ENCODE measurements around the gene FCHSD1. TPM values are rescaled to one million over a fixed set of nuclear protein-coding genes. Genes with fewer than 3 reads are reported as not detected.
A peak's percentile ranks its signal among the peaks of the same experiment; 100 is the strongest.

FCHSD1 gene
- total RNA-seq, 6 donors from 2014 or later, result 10.2 to 106 (median 32.7) TPM

DNA sequence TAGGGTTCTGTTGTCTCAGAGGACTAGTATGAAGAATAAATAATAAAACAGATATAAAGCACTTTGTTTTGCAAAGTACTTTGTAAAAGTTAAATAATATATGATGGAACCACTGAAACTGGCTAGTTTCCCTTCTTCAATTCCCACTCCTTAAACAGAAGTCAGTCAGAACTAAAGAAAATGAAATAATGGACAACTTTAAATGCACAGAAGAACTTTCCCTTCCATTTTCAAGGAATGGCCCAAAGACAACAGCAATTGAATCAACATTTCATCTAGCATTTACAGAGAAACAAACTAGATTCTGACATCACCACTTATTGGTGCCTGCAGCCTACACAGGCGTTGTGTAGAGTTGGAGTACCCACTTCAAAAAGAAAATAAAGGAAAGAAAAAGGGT, 48.6 kb downstream of the FCHSD1 start:
- Histone ChIP-seq H3K4me1 (peaks cover 52 to 74% (median 60%) of the 10 kb centered on the region in 4 donors), H3K27ac (peak overlapping the region in 3 of 4 donors; percentile 71 to 87 (median 81)), H3K9me3 (no peaks in the 10 kb centered on the region), H3K27me3 (no peaks in the 10 kb centered on the region), H3K36me3 (no peaks in the 10 kb centered on the region), H3K4me3 (no peak overlapping the region)
- TF ChIP-seq POLR2AphosphoS5 (IDR thresholded peaks at IDR 0.05) (no peak), EP300 (IDR thresholded peaks at IDR 0.05) (no peak), POLR2A (IDR thresholded peaks at IDR 0.05) (no peak)
- TF ChIP-seq, protein P1, sequence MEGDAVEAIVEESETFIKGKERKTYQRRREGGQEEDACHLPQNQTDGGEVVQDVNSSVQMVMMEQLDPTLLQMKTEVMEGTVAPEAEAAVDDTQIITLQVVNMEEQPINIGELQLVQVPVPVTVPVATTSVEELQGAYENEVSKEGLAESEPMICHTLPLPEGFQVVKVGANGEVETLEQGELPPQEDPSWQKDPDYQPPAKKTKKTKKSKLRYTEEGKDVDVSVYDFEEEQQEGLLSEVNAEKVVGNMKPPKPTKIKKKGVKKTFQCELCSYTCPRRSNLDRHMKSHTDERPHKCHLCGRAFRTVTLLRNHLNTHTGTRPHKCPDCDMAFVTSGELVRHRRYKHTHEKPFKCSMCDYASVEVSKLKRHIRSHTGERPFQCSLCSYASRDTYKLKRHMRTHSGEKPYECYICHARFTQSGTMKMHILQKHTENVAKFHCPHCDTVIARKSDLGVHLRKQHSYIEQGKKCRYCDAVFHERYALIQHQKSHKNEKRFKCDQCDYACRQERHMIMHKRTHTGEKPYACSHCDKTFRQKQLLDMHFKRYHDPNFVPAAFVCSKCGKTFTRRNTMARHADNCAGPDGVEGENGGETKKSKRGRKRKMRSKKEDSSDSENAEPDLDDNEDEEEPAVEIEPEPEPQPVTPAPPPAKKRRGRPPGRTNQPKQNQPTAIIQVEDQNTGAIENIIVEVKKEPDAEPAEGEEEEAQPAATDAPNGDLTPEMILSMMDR (IDR thresholded peaks at IDR 0.05), result no peak
- DNase-seq, result no peak
- WGBS, 2 donors, result 58 to 65% methylated on average over 1 of the region's 1 CpG
- ATAC-seq (ENCODE audit: low FRiP score in 2 of 2), result no peak

DNA sequence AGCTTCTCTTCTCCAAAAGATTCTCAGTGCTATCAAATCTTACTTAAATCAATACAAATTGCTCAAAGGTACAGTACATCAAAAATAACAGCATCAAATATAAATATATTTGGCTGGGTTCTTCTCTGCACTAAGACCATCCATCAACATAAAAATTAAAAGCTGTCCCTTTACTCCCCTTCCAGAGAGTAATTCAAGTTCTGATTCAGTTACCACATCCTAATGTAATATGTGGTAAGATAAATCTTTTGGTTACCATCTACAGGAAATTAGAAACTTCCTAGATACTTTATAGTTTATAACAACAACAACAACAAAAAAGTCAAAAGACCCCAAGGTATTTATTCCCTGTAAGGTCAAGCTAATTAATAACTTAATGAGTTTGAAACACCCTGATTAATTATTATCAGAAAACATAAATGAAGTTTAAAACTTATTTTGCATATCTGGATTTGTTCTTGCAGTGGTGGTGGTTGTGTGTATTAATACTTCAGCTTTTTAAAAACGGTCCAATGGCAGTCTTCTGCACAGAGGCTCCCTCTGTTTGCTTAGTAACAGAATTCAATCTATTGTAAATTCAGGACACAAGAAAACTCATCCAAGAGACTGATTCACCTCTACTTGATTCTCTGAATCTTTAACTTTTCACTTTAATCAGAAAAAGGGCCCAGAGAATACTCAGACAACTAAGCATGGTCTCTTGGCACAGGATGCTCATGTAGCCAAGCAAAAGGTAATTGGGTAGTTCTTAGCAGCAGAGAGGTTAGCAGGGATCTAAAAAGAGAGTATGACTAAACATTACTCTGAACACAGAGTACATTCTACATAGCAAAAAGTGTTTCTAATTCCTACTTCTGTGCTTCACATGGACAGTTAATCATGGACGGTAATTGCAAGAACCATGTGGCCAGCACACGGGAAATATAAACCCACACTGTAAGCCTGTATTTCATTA, 52.5 kb downstream of the FCHSD1 start:
- peaks cover 0 to 8% (median 2%) of the 10 kb centered on the region in 4 donors for H3K36me3 ChIP-seq
- TF ChIP-seq EP300 (IDR thresholded peaks at IDR 0.05) (no peak), POLR2AphosphoS5 (IDR thresholded peaks at IDR 0.05) (no peak)
- ATAC-seq (ENCODE audit: low FRiP score in 2 of 2) (peak in 1 of 2 donors; percentile 35), DNase-seq (no peak)
- H3K27ac ChIP-seq, result peak overlapping the region in 2 of 4 donors; percentile 19 to 42
- no peaks in the 10 kb centered on the region for H3K9me3 ChIP-seq
- WGBS, 2 donors, result 52 to 53% methylated on average over 3 of the region's 3 CpGs
- H3K4me1 ChIP-seq, result peaks cover 23 to 52% (median 35%) of the 10 kb centered on the region in 4 donors
- no peak overlapping the region for H3K4me3 ChIP-seq
- H3K27me3 ChIP-seq, result no peaks in the 10 kb centered on the region

DNA sequence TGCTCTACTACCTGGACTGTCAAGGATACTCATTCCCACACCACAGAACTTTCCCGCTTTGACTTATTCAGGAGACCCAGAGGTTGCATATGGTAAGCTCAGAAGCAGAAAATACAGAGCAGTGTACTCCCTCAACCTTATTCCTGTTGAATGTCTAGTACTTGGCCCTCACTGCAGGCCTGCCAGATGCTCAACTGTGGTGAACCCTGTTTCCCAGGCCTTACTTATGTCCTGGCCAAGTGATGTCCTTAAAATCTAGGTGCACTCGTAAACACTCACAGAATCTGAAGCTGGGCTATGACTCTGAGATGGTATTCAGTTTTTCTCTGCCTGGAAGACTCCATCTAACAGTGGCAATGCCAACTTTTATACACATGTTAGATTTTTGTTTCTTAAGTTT, 53.4 kb downstream of the FCHSD1 start:
- TF ChIP-seq EP300 (IDR thresholded peaks at IDR 0.05) (no peak), POLR2AphosphoS5 (IDR thresholded peaks at IDR 0.05) (no peak), POLR2A (IDR thresholded peaks at IDR 0.05) (no peak)
- TF ChIP-seq, protein P1 (IDR thresholded peaks at IDR 0.05), result no peak
- Histone ChIP-seq H3K9me3 (no peaks in the 10 kb centered on the region), H3K27me3 (no peaks in the 10 kb centered on the region), H3K27ac (no peak overlapping the region), H3K36me3 (peaks cover 0 to 12% (median 2%) of the 10 kb centered on the region in 4 donors), H3K4me1 (peaks cover 15 to 43% (median 26%) of the 10 kb centered on the region in 4 donors), H3K4me3 (no peak overlapping the region)
- ATAC-seq (ENCODE audit: low FRiP score in 2 of 2) (no peak), DNase-seq (no peak)
- 86 to 93% methylated on average over 2 of the region's 2 CpGs for WGBS, 2 donors

DNA sequence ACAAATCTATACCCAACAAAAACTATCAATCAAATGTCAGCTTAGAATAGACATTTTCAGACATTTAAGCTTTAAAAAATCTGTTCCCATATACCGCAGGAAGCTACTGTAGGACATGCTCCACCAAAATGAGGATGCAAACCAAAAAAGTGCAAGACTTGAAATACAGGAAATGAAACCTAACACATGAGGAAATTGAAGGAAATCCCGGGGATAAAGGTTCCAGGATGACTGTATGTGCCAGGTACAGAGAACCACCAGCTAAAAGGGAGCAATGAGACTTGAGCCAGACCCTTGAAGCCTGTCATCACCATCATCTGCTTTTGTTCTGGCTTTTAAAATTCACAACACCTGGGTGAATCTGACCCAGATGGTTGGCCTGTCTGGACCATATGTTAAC, 53.8 kb downstream of the FCHSD1 start:
- Histone ChIP-seq H3K27ac (no peak overlapping the region), H3K9me3 (no peaks in the 10 kb centered on the region), H3K4me1 (peaks cover 11 to 43% (median 23%) of the 10 kb centered on the region in 4 donors), H3K27me3 (no peaks in the 10 kb centered on the region), H3K36me3 (peaks cover 0 to 12% (median 2%) of the 10 kb centered on the region in 4 donors), H3K4me3 (no peak overlapping the region)
- peak in 1 of 2 donors; percentile 37 for ATAC-seq (ENCODE audit: low FRiP score in 2 of 2)
- DNase-seq, result no peak
- no peak for TF ChIP-seq EP300 (IDR thresholded peaks at IDR 0.05)
- TF ChIP-seq POLR2A (IDR thresholded peaks at IDR 0.05), result no peak
- TF ChIP-seq, protein P1 (IDR thresholded peaks at IDR 0.05), result no peak
- no peak for TF ChIP-seq POLR2AphosphoS5 (IDR thresholded peaks at IDR 0.05)
- 44 to 46% methylated on average over 2 of the region's 2 CpGs for WGBS, 2 donors

DNA sequence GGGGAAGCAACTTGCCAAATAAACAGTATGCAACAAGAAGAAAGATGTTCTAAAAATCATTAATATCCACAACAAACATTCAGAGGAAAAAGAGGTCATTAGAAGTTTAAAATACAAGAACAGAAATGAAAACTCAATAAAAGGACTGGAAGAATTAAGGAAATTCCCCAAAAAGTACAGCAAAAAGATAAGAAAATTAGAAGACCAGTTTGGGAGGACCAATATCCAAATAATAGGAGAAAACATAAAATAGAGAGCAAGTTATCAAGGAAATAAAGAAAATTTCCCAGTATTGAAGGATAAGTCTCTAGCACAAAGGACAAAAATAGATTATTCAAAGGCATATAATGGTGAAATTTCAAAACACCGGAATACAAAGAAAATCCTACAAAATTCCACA, 54.4 kb downstream of the FCHSD1 start:
- Histone ChIP-seq H3K36me3 (peaks cover 0 to 12% (median 2%) of the 10 kb centered on the region in 4 donors), H3K27me3 (no peaks in the 10 kb centered on the region), H3K27ac (no peak overlapping the region), H3K4me3 (no peak overlapping the region), H3K4me1 (peaks cover 11 to 43% (median 19%) of the 10 kb centered on the region in 4 donors), H3K9me3 (no peaks in the 10 kb centered on the region)
- DNase-seq (no peak), ATAC-seq (ENCODE audit: low FRiP score in 2 of 2) (no peak)
- TF ChIP-seq EP300 (IDR thresholded peaks at IDR 0.05), result no peak
- no peak for TF ChIP-seq POLR2A (IDR thresholded peaks at IDR 0.05)
- no peak for TF ChIP-seq POLR2AphosphoS5 (IDR thresholded peaks at IDR 0.05)
- TF ChIP-seq, protein P1 (IDR thresholded peaks at IDR 0.05), result no peak
- 96 to 100% methylated on average over 1 of the region's 1 CpG for WGBS, 2 donors

All from upper lobe of left lung (tissue), 6 donors.